CD4-positive, alpha-beta T cell treated with Interleukin-17A for 4 hours (primary cell): ENCODE data around the gene NME8.

Experiments
- DNase-seq: peaks from one replicate; pipeline ENCODE4 v3.0.0-alpha.2; 2020; ENCODE audit warnings: mixed read lengths

The NME8 gene

DNA sequence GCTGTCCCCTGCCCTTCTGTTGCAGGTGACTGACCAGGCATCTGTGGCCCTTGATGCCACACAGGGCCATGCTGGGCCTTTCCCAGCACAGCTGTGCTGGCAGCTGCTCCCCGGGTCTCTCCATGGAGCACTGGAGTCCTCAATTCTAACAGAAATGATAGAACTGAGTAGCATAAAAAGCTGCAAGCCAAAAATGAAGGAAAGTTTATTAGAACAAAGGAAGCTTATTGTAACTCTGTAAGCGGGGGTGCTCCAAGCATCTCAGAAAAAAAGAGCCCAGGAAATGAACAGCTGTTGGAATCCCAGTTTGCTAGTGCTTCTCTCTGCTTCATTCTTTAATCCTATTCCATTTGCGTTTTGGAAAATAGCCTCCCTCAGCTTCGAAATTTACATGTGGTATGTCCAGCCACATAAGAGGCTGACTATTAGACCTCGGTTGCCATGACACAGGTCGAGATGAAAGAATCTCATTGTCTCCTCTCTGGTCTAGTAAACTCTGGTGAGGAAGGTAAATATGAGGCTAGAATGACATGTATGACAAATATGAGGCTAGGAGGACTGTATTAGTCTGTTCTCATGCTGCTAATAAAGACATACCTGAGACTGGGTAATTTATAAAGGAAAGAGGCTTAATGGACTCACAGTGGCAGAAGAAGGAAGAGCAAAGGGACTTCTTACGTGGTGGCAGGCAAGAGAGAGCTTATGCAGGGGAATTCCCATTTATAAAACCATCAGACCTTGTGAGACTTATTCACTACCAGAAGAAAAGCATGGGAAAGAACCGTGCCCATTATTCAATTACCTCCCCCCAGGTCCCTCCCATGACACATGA lies 95.7 kb downstream of the NME8 start:
- no peak for DNase-seq

DNA sequence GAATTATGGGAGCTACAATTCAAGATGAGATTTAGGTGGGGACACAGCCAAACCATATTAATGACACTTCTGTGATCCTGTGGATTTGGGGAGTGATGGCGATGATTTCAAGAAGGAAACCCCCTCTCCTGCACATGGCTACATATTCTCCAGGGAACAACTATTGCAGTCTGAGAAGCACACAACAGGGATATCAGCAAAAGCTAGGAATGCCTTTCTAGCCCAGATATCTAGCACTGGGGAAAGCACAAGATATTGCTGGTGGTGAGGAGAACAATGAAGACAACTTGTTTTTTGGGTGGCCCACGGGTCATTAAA lies 96.3 kb downstream of the NME8 start:
- DNase-seq, result no peak

- DNase-seq, result no peak
These were observed 96.9 kb downstream of the NME8 start for GRCh38 chr7:37945336-37945735.

- no peak for DNase-seq
These were observed 98.9 kb downstream of the NME8 start for GRCh38 chr7:37947138-37947940.

- no peak for DNase-seq
These were observed 99.5 kb downstream of the NME8 start for GRCh38 chr7:37947941-37948210.
